GM19397 (cell line): ENCODE results near the gene SNAP25.

Source experiments
- ATAC-seq: cut with Tn5 transposase; IDR thresholded peaks from one replicate; pipeline ENCODE4 v1.9.1; 2021; ENCODE audit warnings: mild to moderate bottlenecking, moderate library complexity; ENCODE audit not compliant: unreplicated experiment

SNAP25 gene

DNA sequence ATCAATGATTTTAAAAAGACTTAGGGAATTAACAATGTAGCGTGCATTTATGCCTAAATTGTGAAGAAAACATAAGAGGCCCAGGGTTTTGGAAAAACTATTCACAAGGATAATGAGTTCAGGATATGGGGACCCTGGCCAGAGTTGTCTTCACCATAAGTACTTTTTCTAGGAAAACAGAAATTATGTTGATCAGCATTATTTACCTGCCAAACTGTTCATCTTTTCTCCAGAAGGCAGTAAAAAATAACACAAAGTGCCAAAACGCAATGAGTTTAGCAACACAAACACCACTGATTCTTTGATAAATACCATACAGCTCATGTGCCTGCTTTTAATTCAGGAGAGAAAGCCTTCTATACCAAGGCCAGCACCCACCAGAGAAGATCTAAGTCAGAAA is 43.1 kb downstream of the SNAP25 start:
- ATAC-seq: no peak

DNA sequence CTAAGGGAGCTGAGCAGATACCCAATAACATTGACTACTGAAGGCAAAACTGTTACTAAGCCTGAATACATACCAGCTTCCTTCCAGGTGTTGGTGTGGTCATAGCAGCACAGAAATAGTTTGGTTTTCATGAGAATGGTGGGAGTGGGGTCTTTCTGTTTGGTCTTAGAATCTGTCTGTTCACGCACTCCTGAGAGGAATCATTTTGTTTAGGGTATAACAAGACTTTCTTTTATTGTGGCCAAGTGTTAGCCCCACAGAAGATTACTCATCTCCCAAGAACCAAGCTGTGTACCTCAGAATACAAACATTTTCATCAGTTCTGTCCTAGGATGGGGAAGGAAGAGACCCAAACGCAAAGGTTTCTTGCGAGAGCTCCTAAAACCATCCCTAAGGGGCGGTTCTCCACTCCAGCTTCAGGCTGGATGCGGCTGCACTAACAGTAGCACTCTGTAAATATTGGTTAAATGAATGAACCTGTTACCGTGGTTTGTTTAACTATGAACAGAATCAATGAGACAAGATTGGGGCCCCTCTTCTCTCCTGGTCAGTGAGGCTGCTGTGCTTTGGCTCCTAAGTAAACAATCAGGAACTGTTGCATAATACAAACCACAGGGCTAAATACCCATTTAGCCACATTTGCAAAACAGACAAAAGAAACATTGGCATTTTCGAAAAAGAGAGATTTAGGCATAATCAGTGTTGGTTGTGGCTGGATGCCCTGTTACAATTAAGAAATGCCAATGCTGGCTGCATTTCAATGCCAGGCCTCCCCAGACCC is 44.9 kb downstream of the SNAP25 start:
- ATAC-seq: no peak

DNA sequence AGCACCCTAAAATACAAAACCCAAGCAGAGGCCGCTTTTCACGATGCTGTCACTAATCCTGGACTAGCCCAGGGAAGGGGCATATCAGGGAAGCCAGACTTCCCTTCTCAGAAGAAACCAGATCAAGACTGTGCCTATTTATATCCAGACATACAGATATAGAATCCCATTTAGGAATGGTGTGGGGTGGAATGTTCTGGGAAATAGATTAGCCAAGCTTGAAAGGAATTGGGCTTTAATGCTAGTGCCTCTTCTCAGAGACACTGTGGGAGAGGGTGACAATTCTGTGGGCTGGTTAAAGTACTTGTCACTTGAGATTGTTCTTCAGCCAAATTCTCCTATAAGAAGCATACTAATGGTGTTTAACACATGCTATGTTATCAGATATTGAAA is 45.5 kb downstream of the SNAP25 start:
- ATAC-seq: no peak

DNA sequence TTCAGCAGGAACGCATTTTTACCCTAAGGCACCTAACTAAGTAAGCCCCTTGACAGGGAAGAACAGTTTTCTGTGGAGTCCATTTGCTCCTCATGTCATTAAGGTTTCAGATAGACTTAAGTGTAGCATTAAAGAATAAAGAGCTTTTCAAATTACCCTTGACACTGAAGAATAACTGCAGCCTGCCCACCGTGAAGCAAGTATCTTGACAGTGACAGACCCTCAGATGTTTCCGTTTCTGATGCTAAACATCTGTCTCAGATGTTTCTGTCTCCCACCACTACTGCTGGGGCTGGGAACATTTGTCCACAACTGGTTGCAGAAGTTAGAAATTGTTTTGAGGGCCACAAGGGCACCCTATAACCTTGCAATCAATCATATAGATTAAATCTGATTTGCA is 50.0 kb downstream of the SNAP25 start:
- ATAC-seq: no peak

DNA sequence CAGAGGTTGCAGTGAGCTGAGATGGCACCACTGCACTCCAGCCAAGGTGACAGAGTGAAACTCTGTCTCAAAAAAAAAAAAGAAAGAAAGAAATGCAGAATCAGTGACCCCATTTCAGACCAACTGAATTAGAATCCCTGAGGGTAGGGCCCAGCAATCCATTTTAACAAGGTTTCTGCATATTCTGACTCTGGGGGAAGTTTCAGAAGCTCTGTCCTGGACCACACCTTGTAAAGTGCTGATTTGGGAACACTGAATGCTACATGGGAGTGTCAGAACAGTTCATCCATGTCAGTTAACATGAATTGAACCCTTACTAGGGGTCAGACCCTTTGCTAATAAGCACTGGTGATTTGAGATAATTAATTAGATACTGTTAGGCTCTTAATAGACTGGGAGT is 52.0 kb downstream of the SNAP25 start:
- ATAC-seq: no peak

DNA sequence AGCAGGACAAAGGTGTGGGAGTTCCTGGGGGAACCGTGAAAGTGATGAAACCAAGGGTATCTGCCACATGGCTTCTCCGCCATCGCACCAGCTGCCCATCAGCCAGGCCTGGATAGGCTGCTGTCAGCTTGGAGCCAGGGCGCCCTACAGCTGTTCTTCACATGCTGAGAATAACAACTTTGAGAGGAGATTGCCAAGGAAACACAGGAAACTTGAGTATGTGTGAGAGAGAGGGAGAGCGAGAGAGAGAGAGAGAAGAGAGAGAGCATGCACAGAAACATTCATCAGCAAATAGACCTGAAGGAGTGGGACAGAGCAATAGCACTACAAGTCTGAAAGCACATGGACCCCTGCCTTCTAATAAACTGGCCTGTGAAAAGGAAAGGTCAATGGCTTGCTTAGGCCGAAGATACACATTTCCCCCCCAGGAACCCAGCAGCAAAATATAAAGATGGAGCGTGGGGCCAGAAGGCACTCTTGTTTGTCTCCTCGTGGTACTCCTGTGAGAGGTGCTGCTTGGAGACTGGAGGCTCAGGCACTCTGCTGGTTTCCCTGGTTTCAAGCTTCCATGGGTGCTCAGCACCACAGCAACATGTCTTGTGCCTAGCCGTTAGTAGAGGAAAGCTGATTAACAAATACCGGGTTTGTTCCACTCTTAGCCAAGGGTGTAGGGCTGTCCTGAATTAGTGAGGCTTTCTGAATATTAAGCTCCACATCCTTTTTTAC is 53.0 kb downstream of the SNAP25 start:
- ATAC-seq: no peak

DNA sequence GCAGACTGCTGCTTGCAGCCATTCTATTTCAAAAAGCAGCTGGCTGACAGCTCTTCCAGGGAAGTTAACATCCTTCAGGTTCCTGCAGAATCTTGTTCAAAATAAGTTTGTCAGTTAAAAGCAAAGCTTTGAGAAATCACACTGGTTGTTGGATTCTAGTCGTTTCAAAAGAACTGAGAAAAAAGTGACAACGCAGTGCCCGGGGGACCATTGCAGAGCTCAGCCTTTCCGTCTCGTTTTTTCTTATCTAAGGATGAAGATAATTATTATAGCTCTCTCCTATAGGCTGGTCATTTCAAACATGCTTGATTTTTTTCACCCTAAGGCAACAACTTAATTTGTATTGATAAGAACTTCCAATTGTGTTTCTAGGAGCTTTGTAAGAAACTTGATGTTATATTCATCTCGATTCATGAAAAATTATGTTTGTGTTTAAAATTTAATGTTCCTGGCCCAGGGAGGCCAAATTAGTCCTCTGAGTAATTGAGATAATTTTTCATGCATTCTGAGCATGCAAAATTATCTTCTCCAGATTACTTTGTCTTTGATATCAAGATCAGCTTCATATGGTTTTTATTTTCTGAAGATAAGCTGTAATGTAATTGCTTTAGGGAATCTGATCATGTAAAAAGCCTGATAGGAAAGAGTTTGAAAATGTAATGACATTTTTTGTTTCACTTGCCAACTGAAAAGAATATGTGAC is 58.4 kb downstream of the SNAP25 start:
- no peak for ATAC-seq

DNA sequence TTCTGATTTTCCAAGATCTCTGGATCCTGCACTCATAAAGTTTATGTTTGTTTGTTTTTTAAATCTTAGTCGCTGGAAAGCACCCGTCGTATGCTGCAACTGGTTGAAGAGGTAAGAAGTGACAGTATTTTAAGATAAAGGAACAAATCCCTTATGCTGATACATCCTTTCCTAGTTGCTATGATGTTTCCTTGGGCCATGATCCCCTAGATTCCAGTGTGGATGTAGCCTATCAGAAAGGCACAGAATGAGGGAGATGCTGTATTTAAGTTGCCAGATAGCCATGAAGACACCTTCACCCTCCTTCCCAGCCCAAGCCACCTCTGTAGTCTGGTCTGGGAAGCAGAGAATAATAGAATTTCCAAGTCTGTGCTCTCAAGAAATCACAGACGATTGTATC is 59.0 kb downstream of the SNAP25 start:
- ATAC-seq: no peak

DNA sequence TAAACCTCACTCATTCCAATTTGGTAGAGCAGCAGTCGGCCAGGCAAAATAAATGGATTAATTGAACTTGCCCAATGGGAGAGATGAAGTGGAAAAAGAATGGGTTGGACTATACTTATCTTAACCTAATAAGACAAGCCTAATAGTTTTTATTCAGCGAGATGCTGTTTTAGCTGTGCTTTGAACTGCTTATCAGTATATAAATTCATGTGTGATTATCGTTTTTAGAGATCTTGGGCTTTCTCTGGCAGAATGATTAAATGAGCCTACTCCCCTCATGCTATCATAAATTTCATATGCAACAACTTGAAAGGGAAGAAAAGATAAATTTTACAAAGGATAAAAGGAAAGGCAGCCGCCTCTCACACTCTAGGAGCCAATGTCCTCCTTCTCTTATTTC is 59.8 kb downstream of the SNAP25 start:
- ATAC-seq: no peak

DNA sequence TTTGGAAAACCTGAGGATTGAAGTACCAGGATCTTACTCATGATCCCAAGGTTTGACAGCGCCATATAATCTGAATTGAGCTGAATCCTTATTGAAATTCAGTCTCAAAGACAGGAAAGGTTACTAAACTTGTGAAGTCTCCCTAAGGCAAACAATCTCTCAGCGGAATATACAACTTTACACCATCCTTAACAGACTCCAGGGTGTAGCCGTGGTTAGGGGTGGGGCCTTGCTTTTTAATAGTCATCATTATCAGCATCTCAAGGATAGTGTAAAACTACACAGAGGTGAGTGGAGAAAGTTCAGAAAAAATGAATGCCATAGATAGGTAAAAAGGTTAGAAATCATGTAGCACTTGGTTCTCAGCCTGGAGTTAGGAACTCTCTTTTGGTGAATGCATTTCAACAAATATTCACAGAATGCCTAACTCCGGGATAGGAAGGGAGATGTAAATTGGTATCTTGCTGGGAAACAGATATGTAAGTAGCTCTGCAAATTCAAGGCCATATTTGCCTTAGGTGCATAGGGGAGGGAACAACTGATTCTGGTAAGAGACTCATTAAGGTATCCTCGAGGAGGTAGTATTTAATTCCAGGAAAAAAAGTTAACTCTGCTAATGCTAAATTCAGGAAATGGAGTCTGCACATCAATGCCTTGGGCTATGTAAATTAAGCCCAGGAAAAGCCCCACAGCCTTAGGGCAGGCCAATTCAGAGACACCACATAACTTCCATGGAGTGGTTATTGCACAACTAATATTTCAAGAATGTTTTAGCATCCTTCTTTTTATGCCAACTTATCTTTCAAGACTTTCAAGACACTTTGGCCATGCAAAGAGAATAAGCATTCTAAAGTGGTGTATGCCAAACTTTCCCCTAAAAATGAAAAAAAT is 61.6 kb downstream of the SNAP25 start:
- ATAC-seq: no peak

DNA sequence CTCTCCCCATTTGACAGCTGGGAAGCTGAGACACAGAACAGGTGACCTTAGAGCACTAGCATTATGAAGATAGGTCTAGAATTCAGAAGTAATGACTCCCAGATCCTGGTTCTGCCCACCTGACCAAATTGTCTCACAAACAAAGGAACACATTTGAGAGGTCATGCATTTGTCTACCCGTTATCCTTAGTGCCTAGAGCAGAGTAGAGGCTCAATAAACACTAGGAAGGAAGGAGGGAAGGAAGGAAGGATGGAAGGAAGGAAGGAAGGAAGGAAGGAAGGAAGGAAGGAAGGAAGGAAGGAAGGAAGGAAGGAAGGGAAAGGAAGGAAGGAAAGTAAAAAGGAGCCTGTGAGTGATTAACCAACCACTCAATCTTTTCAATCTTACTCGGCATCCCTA is 63.3 kb downstream of the SNAP25 start:
- no peak for ATAC-seq

DNA sequence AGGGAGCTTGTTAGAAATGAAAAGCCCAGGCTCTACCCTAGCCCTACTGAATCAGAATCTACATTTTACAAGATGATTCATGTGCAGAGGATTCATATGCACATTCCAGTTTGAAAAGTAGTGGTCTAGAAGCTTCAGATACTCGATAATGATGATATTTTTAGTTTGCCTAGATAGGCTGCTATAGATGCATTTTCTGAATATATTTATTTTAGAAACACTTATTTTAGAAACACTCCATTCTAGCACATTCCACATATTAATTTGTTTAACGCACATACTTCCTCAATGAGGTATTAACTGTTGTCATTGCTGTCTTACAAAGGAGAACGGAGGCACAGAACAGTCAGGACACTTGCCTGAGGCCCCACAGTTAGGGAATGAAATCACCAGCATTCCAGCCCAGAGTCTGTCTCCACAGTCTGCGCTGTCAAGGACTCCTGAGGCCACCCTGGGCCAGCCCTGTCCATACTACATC is 64.4 kb downstream of the SNAP25 start:
- no peak for ATAC-seq

DNA sequence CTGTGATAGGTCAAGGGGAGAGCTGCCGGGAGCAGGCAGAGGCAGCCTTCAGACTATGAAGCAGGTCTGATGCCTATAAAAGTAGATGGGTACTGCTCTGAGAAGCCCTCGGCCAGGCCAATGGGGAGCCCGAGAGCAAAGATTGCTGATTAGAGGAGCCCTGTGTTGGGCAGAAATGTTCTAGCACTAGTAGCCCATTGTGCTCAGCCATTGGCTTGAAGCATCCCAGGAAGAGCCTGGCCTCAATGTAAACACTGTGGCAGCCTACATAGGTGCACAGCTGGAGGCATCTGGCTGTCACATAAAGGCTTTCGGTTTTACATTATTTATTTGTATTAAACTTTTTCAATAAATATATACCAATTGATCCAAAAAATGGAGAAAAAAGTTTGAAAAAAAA is 67.7 kb downstream of the SNAP25 start:
- ATAC-seq: no peak

DNA sequence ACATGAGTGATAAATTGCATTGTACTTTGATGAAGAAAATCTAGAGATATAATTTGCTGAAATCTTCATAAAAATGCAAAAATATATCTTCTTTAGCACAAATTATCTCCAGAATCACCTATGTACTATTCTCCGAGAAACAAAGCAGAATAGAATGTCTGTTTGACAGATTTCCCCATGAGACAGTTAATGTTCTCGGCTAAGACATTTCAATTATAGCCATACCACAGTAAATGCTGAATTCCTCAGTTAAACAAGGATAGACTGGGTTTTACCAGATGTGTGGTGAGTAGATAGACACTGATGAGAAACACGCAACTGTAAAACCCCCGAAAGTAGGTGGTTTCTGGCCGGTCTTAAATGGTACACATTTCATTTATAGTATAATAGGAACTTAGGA is 69.8 kb downstream of the SNAP25 start:
- no peak for ATAC-seq

DNA sequence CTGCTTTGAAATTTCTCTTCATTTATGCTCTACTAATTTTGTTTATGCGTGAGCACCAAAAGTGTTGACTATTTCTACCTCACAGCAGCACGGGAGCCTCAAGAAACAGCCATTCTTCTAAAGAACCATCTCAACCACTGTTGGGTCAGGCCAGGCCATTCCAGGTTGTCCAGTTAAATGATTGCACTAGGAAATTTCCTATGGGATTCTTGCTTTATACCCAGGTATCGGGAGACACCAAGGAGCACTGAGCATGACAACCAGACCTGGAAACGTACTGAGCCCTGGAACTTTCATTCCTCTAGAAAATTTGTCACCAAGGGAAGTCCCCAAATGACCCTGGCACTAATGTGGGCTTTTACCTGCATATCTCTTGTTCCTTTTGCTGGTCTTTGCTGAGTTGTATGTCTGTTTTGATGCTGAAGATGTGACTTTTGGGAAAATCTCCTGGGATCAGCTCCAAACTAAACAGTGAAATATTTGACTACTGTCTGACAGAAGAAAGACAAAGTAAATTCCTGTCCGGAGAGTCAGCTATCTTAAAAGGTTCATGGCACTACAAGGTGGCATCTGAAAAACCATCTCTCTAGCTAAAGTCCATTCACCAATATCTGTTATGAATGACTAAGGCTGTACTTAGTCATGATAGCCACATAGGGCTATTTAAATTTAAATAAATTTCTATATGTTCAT is 70.5 kb downstream of the SNAP25 start:
- no peak for ATAC-seq

DNA sequence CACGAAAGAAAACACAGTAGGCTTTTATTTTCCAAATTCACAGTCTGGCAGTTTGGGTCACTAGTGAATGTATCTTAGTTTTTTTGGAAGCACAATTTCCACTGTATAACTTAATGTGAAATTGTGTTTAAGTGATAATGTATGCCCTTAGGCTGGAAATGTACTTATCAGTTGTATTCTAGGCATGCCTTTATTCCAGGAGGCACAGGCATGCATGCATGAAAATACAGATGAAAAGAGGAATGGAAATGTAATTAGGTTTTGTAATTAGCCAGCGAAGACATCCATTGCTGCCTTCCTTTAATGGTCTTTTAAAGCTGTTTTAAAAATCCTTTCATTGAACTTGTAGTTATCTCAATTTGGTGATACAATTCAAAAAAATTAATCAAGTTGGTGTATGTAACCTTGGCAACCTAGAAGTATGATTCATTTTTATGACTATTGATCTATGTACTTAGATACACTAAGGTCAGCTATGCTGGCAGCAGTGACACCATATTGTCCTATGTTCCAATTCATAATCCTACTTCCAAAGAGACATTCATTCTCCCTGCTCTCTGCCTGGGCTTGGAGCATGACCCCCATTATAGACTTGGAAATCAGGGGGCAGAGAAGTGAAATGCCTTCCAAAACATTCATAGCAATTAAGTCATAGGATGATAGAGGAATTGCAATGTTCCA is 73.1 kb downstream of the SNAP25 start:
- ATAC-seq: no peak

DNA sequence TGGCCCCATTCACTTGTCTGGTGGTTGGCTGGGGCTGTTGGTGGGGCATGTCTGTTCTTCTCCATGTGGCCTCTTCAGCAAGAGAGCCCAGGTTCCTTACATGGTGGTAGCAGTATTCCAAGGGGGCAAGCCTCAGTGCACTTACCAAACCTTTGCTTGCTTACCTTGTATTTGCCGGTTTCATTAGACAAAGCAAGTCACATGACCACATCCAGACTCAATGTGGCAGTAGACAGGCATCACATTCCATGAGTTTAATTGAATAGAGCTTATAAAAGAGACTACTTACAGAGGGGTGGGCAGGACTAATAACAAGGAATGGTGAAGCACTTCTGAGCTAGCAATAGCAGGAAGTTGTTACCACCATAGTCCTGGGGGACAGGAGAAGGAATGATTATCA is 78.6 kb downstream of the SNAP25 start:
- no peak for ATAC-seq

DNA sequence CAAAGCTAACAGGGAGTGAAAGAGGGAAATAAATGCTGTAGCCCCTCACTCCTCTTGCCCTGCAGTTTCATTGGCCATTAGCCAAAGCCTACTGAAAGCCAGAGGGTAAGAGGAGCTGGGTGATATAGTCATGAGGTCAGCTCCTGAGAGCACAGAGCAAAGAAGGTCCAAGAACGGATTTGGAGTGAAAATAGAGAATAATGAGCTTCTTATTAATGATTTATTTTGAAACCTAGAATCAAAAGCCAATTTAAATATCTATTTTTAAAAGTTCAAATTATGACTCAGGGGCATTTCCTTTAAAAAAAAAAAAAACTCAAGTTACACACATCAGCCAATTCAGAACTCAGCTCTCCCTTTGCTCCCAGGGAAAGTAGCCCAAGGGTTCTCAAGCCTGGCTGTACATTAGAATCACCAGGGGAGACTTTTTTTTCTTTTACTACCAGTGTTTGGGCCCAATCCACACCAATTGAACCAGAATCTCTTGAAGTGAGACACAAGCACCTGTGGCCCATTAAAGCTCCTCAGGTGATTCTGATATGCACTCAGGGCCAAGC is 79.1 kb downstream of the SNAP25 start:
- no peak for ATAC-seq
